ENCODE data around the gene NHP2. TPM values are rescaled to one million over a fixed set of nuclear protein-coding genes. Genes with fewer than 3 reads are reported as not detected.

The NHP2 gene
- total and polyA plus RNA-seq, 2 experiments from 2014 or later, result 435 to 455 TPM

- Mint-ChIP-seq H3K36me3 (ENCODE audit: low read depth) (peaks cover 24% of the 10 kb centered on the region), H3K4me3 (no peak overlapping the region)
- no peak for ATAC-seq
Measured at GRCh38 chr5:178191661-178192060, 38.0 kb upstream of the NHP2 start.

More at GRCh38 chr5:178191661-178192060, 38.0 kb upstream of the NHP2 start:
- Histone ChIP-seq H2AFZ (no peak overlapping the region), H3K4me3 (no peak overlapping the region), H3K9me2 (ENCODE audit: insufficient read depth) (no peaks in the 10 kb centered on the region), H3K27ac (ENCODE audit: low read depth) (no peak overlapping the region), H3K36me3 (ENCODE audit: insufficient read depth) (0 out of 2 replicates have a peak, but pooled peaks cover 2% of the 10 kb centered on the region), H3K79me2 (replicated peaks; ENCODE audit: insufficient read depth) (no peaks in the 10 kb centered on the region), H4K20me1 (replicated peaks; ENCODE audit: insufficient read depth) (no peaks in the 10 kb centered on the region), H3K4me1 (ENCODE audit: insufficient read depth) (no peaks in the 10 kb centered on the region), H3K4me2 (no peak overlapping the region), H3F3A (replicated peaks; ENCODE audit: low read depth) (0 out of 2 replicates have a peak, but pooled peaks cover 3% of the 10 kb centered on the region), H3K27me3 (ENCODE audit: insufficient read depth) (no peaks in the 10 kb centered on the region)
- Mint-ChIP-seq H3K27me3 (ENCODE audit: insufficient read depth, low read depth, poor library complexity) (peaks cover 15% of the 10 kb centered on the region), H3K4me1 (peaks cover 20% of the 10 kb centered on the region), H3K27ac (no peak overlapping the region), H3K9me3 (peaks cover 38% of the 10 kb centered on the region)
- no peak for TF ChIP-seq ZNF462 (CRISPR knock-in tag; IDR thresholded peaks at IDR 0.05)
- TF ChIP-seq STAT1 (IDR thresholded peaks at IDR 0.05; ENCODE audit: unreplicated experiment), result no peak
- TF ChIP-seq REST (IDR thresholded peaks at IDR 0.05; ENCODE audit: unreplicated experiment), result no peak
- TF ChIP-seq CREB1 (CRISPR knock-in tag; IDR thresholded peaks at IDR 0.05; ENCODE audit: low read depth), result no peak
- TF ChIP-seq EZH2 (IDR thresholded peaks at IDR 0.05; ENCODE audit: low read depth, unreplicated experiment), result no peak
- TF ChIP-seq JUNB (IDR thresholded peaks at IDR 0.05; ENCODE audit: unreplicated experiment), result no peak
- no peak for TF ChIP-seq POLR2AphosphoS5 (IDR thresholded peaks at IDR 0.05; ENCODE audit: low read depth)
- TF ChIP-seq ETS1 (IDR thresholded peaks at IDR 0.05), result no peak
- no peak for TF ChIP-seq ZNF331 (CRISPR knock-in tag; IDR thresholded peaks at IDR 0.05; ENCODE audit: low read depth)
- no peak for TF ChIP-seq CTCF (conservative IDR thresholded peaks at IDR 0.05; ENCODE audit: low read depth in 2 of 2)
- no peak for DNase-seq (ENCODE audit: low spot score)
